Smooth muscle cell (in vitro differentiated cells): ENCODE results near the gene CSF2RB. TPM values are rescaled to one million over a fixed set of nuclear protein-coding genes. Genes with fewer than 3 reads are reported as not detected.

Source experiments
- DNase-seq: peaks from one replicate; lab custom pipeline; 2025; ENCODE audit not compliant: unreplicated experiment; lab: John Stamatoyannopoulos, UW
- H2AFZ ChIP-seq: fragments of 200-600 bp; sonication (generic); 2 replicates; pipeline ENCODE4 v1.6.0; 2016; ENCODE audit warnings: antibody characterized with exemption, low read depth, mild to moderate bottlenecking
- H3F3A ChIP-seq: fragments of 200-600 bp; sonication (generic); 2 replicates; pipeline ENCODE4 v1.6.0; 2017; ENCODE audit warnings: antibody characterized with exemption, low read depth
- H3K27ac ChIP-seq: fragments of 200-600 bp; sonication (generic); 2 replicates; pipeline ENCODE4 v1.5.1; 2016; ENCODE audit warnings: low read depth, mild to moderate bottlenecking
- H3K27me3 ChIP-seq: fragments of 200-600 bp; sonication (generic); 2 replicates; pipeline ENCODE4 v1.6.1; 2016; ENCODE audit warnings: low read depth, mild to moderate bottlenecking
- H3K36me3 ChIP-seq: fragments of 200-600 bp; sonication (generic); 2 replicates; pipeline ENCODE4 v1.5.1; 2016; ENCODE audit warnings: low read depth
- H3K4me1 ChIP-seq: fragments of 200-600 bp; sonication (generic); 2 replicates; pipeline ENCODE4 v1.5.1; 2016; ENCODE audit warnings: low read depth
- H3K4me2 ChIP-seq: fragments of 200-600 bp; sonication (generic); 2 replicates; pipeline ENCODE4 v1.6.0; 2016; ENCODE audit warnings: mild to moderate bottlenecking
- H3K4me3 ChIP-seq: fragments of 200-600 bp; sonication (generic); 2 replicates; pipeline ENCODE4 v1.5.1; 2016; ENCODE audit warnings: mild to moderate bottlenecking
- H3K79me2 ChIP-seq: fragments of 200-600 bp; sonication (generic); 2 replicates; pipeline ENCODE4 v1.6.0; 2016; ENCODE audit warnings: low read depth, mild to moderate bottlenecking
- H3K9ac ChIP-seq: fragments of 200-600 bp; sonication (generic); 2 replicates; pipeline ENCODE4 v1.6.0; 2016; ENCODE audit warnings: low read depth
- H3K9me3 ChIP-seq: fragments of 200-600 bp; sonication (generic); replicated peaks from 2 replicates; pipeline ENCODE4 v1.5.1; 2016; ENCODE audit warnings: low read depth
- H4K20me1 ChIP-seq: fragments of 200-600 bp; sonication (generic); 2 replicates; pipeline ENCODE4 v1.6.0; 2016; ENCODE audit warnings: low read depth
- CTCF ChIP-seq: fragments of 200-600 bp; sonication (generic); IDR thresholded peaks from 2 replicates; pipeline ENCODE4 v1.5.1; 2017; ENCODE audit warnings: borderline replicate concordance, mild to moderate bottlenecking, antibody characterized with exemption; ENCODE audit not compliant: insufficient read depth, poor library complexity, severe bottlenecking
- WGBS: methylation state at CpG from one replicate; pipeline ENCODE4 v1.1.7; 2016; ENCODE audit warnings: low lambda C conversion rate; 5-methylcytosine and 5-hydroxymethylcytosine counted together
- polyA plus RNA-seq: library from polyadenylated mRNA; unstranded; fragments of >200 nt; fragmentation: Nextera tagmentation; extraction: Ambion mirVana; gene quantifications from 2 replicates; pipeline ENCODE4 v1.2.1, GENCODE V29; 2016
- total RNA-seq: library from RNA; depleted of rRNA; stranded (reverse); fragments of >200 nt; gene quantifications from 2 replicates; pipeline ENCODE4 v1.2.3, GENCODE V29; 2014

The CSF2RB gene
- total and polyA plus RNA-seq, 2 experiments from 2014 or later, result 0.43 TPM; not detected in 1

GRCh38 chr22:36968249-36968964, 55.0 kb downstream of the CSF2RB start:
- 97% methylated on average over 5 of the region's 5 CpGs for WGBS

GRCh38 chr22:36971341-36972125, 58.1 kb downstream of the CSF2RB start:
- H3K27me3 ChIP-seq, result peaks cover 4% of the 10 kb centered on the region
- no peak for TF ChIP-seq CTCF
- no peak overlapping the region for H2AFZ ChIP-seq
- no peaks in the 10 kb centered on the region for H3K4me1 ChIP-seq
- no peak overlapping the region for H3K4me2 ChIP-seq
- H3F3A ChIP-seq, result no peaks in the 10 kb centered on the region
- H3K9ac ChIP-seq, result no peak overlapping the region
- 87% methylated on average over 19 of the region's 19 CpGs for WGBS
- DNase-seq, result no peak
- H3K4me3 ChIP-seq, result no peak overlapping the region
- no peak overlapping the region for H3K27ac ChIP-seq
- no peaks in the 10 kb centered on the region for H3K36me3 ChIP-seq
- H3K9me3 ChIP-seq, result no peaks in the 10 kb centered on the region
- H3K79me2 ChIP-seq, result no peaks in the 10 kb centered on the region
- no peaks in the 10 kb centered on the region for H4K20me1 ChIP-seq

More at GRCh38 chr22:36968249-36968964, 55.0 kb downstream of the CSF2RB start:
- Histone ChIP-seq H4K20me1 (no peaks in the 10 kb centered on the region), H3K4me3 (no peak overlapping the region), H3K27ac (no peak overlapping the region), H3F3A (no peaks in the 10 kb centered on the region), H3K4me1 (no peaks in the 10 kb centered on the region), H3K27me3 (peaks cover 4% of the 10 kb centered on the region), H3K4me2 (no peak overlapping the region), H2AFZ (no peak overlapping the region), H3K36me3 (no peaks in the 10 kb centered on the region), H3K9ac (no peak overlapping the region), H3K9me3 (no peaks in the 10 kb centered on the region), H3K79me2 (no peaks in the 10 kb centered on the region)
- no peak for TF ChIP-seq CTCF
- no peak for DNase-seq

- Histone ChIP-seq H3K4me1 (no peaks in the 10 kb centered on the region), H3F3A (no peaks in the 10 kb centered on the region), H2AFZ (no peak overlapping the region), H3K27ac (no peak overlapping the region), H3K4me3 (no peak overlapping the region), H3K9me3 (no peaks in the 10 kb centered on the region), H4K20me1 (no peaks in the 10 kb centered on the region), H3K9ac (no peak overlapping the region), H3K36me3 (no peaks in the 10 kb centered on the region), H3K79me2 (no peaks in the 10 kb centered on the region), H3K27me3 (no peaks in the 10 kb centered on the region), H3K4me2 (no peak overlapping the region)
- TF ChIP-seq CTCF, result no peak
- 95% methylated on average over 4 of the region's 4 CpGs for WGBS
- DNase-seq, result no peak
These were observed 63.2 kb downstream of the CSF2RB start for GRCh38 chr22:36976606-36977005.
